DMS 273 (cell line): ENCODE measurements around the gene MYO1A.
"Not testable (repeated sequence)": the region's sequence is repeated elsewhere in the genome, so short reads cannot be mapped to it uniquely, and the experiment has no call there.

Experiments used
- DNase-seq: peaks from one replicate; lab custom pipeline; 2025; ENCODE audit not compliant: unreplicated experiment; lab: John Stamatoyannopoulos, UW

Gene MYO1A

GRCh38 chr12:57019983-57020719 is 29.8 kb downstream of the MYO1A start:
- DNase-seq: no peak

GRCh38 chr12:57018906-57019305 is 31.0 kb downstream of the MYO1A start:
- no peak for DNase-seq

- DNase-seq: not testable (repeated sequence)
Observed at GRCh38 chr12:57018353-57018752, 31.6 kb downstream of the MYO1A start.

GRCh38 chr12:57016348-57016747 is 33.6 kb downstream of the MYO1A start, which contains the start of gene TAC3:
Gene TAC3, minus strand, starts transcription at chr12:57016529. Its CDS starts 732 bp downstream, at chr12:57015797.
- DNase-seq: no peak

GRCh38 chr12:57012600-57013465 is 37.1 kb downstream of the MYO1A start:
- DNase-seq: peak; percentile 31

GRCh38 chr12:57011438-57012424 is 38.2 kb downstream of the MYO1A start:
- no peak for DNase-seq

- no peak for DNase-seq
Observed at GRCh38 chr12:57010627-57011247, 39.2 kb downstream of the MYO1A start.

- no peak for DNase-seq
Observed at GRCh38 chr12:57009949-57010626, 39.8 kb downstream of the MYO1A start.

- peak; percentile 71 for DNase-seq
Observed at GRCh38 chr12:57008178-57008577, 41.8 kb downstream of the MYO1A start.

- DNase-seq: no peak
Observed at GRCh38 chr12:57006809-57007475, 43.0 kb downstream of the MYO1A start.

- DNase-seq: peak; percentile 83
Observed at GRCh38 chr12:57005980-57006808, 43.7 kb downstream of the MYO1A start, which contains the start of gene ZBTB39. Gene ZBTB39, minus strand, starts transcription at chr12:57006546. Its CDS starts 1,629 bp downstream, at chr12:57004917.

GRCh38 chr12:57004651-57005050 is 45.3 kb downstream of the MYO1A start:
- DNase-seq: no peak

- no peak for DNase-seq
Observed at GRCh38 chr12:57003395-57003794, 46.5 kb downstream of the MYO1A start.

- peak; percentile 63 for DNase-seq
Observed at GRCh38 chr12:57001448-57001906, 48.5 kb downstream of the MYO1A start.

- no peak for DNase-seq
Observed at GRCh38 chr12:57000393-57000792, 49.5 kb downstream of the MYO1A start.

GRCh38 chr12:56999456-56999855 is 50.5 kb downstream of the MYO1A start:
- no peak for DNase-seq

- no peak for DNase-seq
Observed at GRCh38 chr12:56998981-56999380, 50.9 kb downstream of the MYO1A start.

GRCh38 chr12:56998316-56998715 is 51.6 kb downstream of the MYO1A start:
- no peak for DNase-seq
